IPS-18c (cell line): ENCODE results near the gene NFYA.

Experiments used
- H3K4me3 ChIP-seq: 2 replicates; pipeline ENCODE4 v1.7.0; 2013; ENCODE audit warnings: low read depth, mild to moderate bottlenecking, low read length, moderate library complexity; ENCODE audit not compliant: insufficient read depth
- H3K9me3 ChIP-seq: one replicate; pipeline ENCODE4 v1.6.1; 2013; ENCODE audit warnings: mild to moderate bottlenecking, low read length, moderate library complexity; ENCODE audit not compliant: control insufficient read depth, insufficient read depth

NFYA gene

GRCh38 chr6:41062056-41062455 is 10.7 kb upstream of the NFYA start:
- no peaks in the 10 kb centered on the region for H3K9me3 ChIP-seq
- H3K4me3 ChIP-seq = no peak overlapping the region

DNA sequence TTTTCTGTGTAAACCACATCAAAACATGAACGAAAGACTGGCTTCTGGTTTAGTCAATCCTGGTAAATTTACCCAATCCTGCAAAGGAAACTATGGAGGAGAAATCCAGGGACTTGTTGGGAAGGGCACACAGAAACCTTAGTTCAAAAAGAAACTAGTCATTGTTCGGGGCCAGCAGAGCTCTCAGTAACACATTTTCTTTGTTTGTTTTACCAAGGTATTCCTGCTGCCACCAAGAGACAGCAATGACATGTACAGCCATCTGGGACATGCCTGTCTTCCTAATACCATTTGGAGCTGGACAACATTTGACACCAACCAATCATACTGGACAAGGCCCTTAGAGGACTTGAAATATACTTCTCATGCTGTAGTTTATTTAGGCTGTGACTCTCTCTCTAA is 8.9 kb upstream of the NFYA start:
- Histone ChIP-seq H3K9me3 (no peaks in the 10 kb centered on the region), H3K4me3 (no peak overlapping the region)

GRCh38 chr6:41064841-41065240 is 7.9 kb upstream of the NFYA start:
- no peaks in the 10 kb centered on the region for H3K9me3 ChIP-seq
- H3K4me3 ChIP-seq = no peak overlapping the region

DNA sequence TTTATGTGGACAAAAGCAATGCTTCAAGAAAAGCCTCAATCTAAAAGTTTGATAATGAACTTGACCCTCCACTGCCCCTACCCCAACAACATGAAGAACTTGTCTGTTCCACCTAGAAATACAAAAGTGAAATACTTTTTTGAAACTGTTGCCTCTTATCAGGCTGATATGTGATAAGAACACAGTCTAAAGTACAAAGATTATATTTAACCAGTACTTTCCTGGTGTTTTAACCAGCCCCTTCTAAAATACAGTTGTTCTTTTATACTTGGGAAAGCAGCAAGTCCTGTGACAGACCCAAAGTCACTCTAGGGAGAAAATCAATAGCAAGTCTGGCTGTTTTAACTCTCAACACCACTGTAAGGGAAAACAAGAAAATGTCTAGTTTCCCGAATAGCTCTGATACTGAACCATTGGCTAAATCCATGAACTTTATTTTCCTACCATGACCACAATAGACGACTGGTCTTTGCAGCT is 7.2 kb upstream of the NFYA start:
- Histone ChIP-seq H3K4me3 (no peak overlapping the region), H3K9me3 (no peaks in the 10 kb centered on the region)

DNA sequence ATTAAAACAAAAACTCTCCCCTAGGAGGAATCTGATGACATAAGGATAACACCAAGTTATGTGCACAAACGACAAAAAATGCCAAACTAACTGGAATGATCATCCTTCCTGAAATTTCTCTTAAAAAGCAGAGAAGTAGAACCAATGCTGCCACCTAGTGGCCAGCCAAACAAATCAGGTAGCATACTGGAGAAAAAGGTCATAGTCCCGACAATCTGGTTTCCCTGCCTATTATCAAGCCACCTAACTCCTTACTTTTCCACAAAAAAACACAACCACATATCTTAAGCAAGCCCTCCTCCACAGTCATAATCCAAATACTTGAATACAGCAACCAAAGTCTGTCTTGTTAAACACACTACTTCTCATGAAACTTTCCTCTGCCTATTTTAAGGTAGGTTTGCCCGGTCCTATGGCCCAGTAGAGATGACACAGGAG is 5.9 kb upstream of the NFYA start:
- H3K4me3 ChIP-seq = no peak overlapping the region
- no peaks in the 10 kb centered on the region for H3K9me3 ChIP-seq

- Histone ChIP-seq H3K4me3 (peak overlapping the region; percentile 98), H3K9me3 (no peaks in the 10 kb centered on the region)
Measured at GRCh38 chr6:41071501-41071922, 1.3 kb upstream of the NFYA start.

GRCh38 chr6:41071923-41072835 is 595 bp upstream of the NFYA start, which contains the start of gene OARD1:
Gene OARD1, minus strand, starts transcription at chr6:41072356. Its CDS starts 722 bp downstream, at chr6:41071634.
- Histone ChIP-seq H3K4me3 (peak within 1 kb of the TSS; percentile 98), H3K9me3 (no peaks in the 10 kb centered on the region)

GRCh38 chr6:41073203-41073967 is 611 bp downstream of the NFYA start:
- H3K4me3 ChIP-seq = peak overlapping the region; percentile 98
- H3K9me3 ChIP-seq = no peaks in the 10 kb centered on the region

- H3K9me3 ChIP-seq = no peaks in the 10 kb centered on the region
- peak overlapping the region; percentile 98 for H3K4me3 ChIP-seq
Measured at GRCh38 chr6:41073968-41074691, 1.4 kb downstream of the NFYA start.

GRCh38 chr6:41074692-41075436 is 2.1 kb downstream of the NFYA start:
- Histone ChIP-seq H3K4me3 (peak overlapping the region; percentile 98; the same call in 1 of the 2 replicates), H3K9me3 (no peaks in the 10 kb centered on the region)

DNA sequence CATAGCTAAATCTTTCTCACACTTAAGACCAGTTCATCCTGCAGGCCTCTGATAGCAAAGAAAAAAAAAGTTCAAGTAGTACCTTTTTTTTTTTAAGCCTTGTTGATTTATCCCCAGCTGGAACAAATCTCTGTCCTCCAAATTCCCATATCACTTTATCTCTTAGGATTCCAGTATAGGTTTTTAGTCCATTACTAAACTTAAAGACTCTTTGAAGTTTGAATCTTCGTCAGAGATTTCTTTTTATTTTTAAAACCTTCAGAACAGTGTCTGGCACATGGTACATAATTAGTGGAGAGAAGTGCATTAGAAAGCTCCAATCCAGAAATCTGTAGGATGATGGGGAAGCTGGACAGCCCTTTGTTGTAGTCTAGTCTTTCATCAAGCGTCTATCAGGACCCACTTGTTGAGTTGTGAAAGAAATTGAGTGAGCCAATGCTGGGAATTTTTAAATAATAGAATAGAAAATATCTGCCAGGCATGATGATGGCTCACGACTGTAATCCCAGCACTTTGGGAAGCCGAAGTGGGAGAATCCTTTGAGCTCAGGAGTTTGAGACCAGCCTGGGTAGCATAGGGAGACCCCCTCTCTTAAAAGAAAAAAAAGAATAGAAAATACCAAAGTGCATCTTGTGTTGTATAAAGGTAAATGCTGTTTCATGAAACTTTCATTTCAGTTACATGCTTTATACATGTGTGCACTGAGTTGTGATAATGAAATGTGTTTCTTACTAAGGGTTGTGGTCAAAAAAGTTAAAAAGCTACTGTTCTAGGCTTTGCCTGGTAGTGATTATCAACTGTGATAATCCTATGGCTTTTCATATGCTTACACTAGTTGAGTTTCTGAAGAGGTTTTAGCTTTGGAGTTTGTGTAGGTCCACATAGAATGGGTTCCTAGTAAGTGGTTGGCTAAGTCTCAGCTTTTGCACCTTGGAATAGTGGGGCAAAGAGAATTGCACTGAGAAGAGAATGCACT is 3.2 kb downstream of the NFYA start:
- H3K9me3 ChIP-seq = no peaks in the 10 kb centered on the region
- no peak overlapping the region for H3K4me3 ChIP-seq

- Histone ChIP-seq H3K4me3 (no peak overlapping the region), H3K9me3 (no peaks in the 10 kb centered on the region)
Measured at GRCh38 chr6:41077536-41077935, 4.8 kb downstream of the NFYA start.

- Histone ChIP-seq H3K4me3 (no peak overlapping the region), H3K9me3 (no peaks in the 10 kb centered on the region)
Measured at GRCh38 chr6:41078101-41078500, 5.3 kb downstream of the NFYA start.

DNA sequence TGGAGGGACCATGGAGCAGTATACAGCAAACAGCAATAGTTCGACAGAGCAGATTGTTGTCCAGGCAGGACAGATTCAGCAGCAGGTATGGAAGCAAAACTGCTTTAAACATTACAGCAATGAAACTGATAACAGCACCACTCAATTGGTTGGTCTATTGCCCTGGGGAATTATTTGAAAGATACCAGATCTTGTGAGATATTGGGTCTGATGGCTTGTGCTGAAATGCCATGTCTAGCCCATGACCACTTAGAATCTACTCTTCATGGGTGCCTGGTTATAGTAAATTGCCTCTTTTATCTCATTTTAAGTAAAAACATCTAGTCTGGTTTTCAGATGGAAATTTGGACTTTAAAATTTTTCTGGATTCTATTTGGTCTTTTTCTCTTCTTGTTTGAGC is 6.3 kb downstream of the NFYA start:
- Histone ChIP-seq H3K4me3 (no peak overlapping the region), H3K9me3 (no peaks in the 10 kb centered on the region)

- Histone ChIP-seq H3K4me3 (no peak overlapping the region), H3K9me3 (no peaks in the 10 kb centered on the region)
Measured at GRCh38 chr6:41080621-41081020, 7.8 kb downstream of the NFYA start.

DNA sequence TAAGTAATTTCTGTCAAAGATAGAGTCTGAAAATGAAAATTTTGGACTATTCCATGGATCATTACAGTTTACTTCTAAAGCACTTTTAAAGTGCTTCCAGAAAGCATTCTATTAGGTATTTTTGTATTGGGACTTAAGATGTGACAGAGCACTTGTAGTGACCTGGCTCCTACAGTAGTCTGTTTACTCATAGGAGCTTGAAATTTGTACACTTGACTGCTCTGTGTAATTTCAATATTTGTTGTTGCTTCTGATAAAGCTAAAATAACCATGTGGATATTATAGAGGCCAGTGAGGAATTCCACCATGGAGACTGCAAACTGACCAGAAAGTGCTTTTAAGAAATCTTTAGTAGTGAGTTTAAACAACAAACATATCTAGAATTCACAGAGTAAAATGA is 10.3 kb downstream of the NFYA start:
- no peak overlapping the region for H3K4me3 ChIP-seq
- H3K9me3 ChIP-seq = no peaks in the 10 kb centered on the region
